AG09309 (cell line): ENCODE measurements around the gene EFCAB8.

Experiments
- DNase-seq: peaks from one replicate; pipeline ENCODE4 v3.0.0-alpha.2; 2010; ENCODE audit warnings: low read depth
- H3K4me3 ChIP-seq: 2 replicates; pipeline ENCODE4 v1.5.1; 2011; ENCODE audit warnings: mild to moderate bottlenecking, low read depth, low read length, moderate library complexity; ENCODE audit not compliant: control insufficient read depth
- TF ChIP-seq, protein P1 (sequence below): IDR thresholded peaks from 2 replicates; pipeline ENCODE4 v1.5.1; 2011; ENCODE audit warnings: mild to moderate bottlenecking, low read depth, low read length, inconsistent platforms; ENCODE audit not compliant: insufficient read depth, control insufficient read depth; ENCODE audit errors: missing control alignments

The EFCAB8 gene

DNA sequence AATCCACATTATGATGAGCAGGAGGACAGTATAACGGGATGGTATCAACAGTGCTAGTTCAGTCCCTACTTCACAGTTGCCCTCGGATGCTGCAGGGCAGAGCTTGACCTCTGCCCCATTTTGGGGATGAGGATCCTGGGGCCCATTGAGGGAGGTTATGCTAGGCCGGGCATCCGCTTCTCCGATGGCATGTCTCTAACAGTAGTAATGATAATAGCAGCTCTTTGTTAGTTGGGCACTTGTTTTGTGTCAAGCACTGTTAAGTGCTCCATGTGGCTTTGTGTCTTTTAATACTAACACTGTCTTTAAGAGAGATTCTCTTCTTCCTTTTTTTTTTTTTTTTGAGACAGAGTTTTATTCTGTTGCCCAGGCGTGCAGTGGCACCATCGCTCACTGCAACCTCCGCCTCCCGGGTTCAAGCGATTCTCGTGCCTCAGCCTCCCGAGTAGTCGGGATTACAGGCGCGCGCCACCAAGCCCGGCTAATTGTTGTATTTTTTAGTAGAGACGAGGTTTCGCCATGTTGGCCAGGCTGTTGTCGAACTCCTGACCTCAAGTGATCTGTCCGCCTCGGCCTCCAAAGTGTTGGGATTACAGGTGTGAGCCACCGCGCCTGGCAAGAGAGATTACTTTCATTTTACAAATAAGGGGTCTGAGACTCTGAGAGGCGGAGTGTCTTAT lies 37.9 kb upstream of the EFCAB8 start:
- peak overlapping the region; percentile 94 for H3K4me3 ChIP-seq
- TF ChIP-seq, protein P1, sequence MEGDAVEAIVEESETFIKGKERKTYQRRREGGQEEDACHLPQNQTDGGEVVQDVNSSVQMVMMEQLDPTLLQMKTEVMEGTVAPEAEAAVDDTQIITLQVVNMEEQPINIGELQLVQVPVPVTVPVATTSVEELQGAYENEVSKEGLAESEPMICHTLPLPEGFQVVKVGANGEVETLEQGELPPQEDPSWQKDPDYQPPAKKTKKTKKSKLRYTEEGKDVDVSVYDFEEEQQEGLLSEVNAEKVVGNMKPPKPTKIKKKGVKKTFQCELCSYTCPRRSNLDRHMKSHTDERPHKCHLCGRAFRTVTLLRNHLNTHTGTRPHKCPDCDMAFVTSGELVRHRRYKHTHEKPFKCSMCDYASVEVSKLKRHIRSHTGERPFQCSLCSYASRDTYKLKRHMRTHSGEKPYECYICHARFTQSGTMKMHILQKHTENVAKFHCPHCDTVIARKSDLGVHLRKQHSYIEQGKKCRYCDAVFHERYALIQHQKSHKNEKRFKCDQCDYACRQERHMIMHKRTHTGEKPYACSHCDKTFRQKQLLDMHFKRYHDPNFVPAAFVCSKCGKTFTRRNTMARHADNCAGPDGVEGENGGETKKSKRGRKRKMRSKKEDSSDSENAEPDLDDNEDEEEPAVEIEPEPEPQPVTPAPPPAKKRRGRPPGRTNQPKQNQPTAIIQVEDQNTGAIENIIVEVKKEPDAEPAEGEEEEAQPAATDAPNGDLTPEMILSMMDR = no peak
- no peak for DNase-seq

DNA sequence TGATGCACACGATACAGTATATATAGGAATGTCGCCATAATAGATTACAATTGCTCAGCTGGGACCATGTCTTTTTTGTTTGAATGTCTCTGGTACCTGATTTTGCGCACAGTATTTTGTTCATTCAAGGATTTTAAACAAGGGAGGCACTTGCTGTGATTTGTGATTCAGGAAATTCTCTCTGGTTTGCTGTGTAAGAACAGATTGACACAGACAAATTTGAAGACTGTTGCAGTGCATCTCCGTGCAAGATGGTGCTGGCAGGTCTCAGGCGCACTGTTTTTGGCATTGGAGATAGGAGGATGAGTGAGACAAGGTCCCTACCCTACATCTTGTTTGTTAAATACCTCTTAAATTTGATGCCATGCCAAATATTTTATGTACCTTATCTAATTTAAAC lies 36.5 kb upstream of the EFCAB8 start:
- no peak overlapping the region for H3K4me3 ChIP-seq
- TF ChIP-seq, protein P1 = no peak
- DNase-seq = no peak

DNA sequence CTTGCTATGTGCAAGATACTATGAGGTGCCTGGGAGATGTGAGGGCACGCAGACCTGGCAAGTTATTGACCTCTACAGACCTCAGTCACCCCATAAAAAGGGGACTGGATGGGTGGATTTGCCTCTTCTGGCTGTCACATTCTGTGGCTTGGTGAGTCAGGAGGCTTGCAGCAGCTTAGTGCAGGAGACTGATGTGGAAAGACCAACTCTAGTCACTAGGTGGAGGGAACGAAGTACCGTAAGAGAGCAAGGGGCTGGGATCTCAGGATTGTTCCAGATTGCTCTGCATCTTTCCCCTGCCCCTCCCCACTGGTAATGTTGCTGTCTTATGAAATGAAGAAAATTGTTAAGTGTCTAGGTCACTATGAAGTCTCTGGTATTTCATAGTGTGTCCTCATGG lies 35.6 kb upstream of the EFCAB8 start:
- DNase-seq = peak; percentile 62
- H3K4me3 ChIP-seq = no peak overlapping the region
- TF ChIP-seq, protein P1 = peak; percentile 31

DNA sequence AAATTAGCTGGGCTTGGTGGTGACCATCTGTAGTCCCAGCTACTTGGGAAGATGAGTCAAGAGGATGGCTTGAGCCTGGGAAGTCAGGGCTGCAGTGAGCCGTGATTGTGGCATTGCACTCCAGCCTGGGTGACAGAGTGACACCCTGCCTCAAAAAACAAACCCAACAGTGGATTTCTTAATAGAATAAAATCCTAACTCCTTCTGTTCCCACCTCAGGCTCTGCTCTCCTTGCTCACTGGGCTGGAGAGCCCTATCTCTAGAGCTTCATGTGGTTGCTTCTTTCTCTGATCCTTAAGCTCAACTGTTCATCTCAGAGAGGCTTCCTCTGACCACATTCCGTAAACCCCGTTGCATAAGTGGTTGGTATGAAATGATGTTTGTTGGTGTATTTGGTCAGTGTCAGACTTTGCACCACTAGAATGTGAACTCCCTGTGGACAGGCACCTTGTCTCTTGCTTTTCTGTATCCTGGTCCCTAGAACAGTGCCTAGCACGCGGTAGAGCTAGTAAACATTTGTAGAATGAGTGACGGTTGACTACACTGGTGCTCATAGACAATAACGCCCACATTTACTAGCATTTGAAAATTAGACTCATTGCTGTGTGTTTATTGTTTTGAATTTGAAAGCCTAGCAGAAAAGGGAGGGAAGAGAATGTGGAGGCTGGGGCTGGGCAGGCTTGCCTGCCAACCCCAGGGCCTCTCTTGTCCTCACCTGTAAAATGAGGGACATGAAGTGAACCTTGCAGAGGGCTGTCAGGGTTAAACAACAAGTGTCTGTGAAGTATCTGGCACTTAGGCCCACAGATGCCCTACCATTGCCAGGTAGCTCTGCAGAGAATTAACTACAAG lies 34.8 kb upstream of the EFCAB8 start:
- TF ChIP-seq, protein P1 = no peak
- DNase-seq = no peak
- no peak overlapping the region for H3K4me3 ChIP-seq

DNA sequence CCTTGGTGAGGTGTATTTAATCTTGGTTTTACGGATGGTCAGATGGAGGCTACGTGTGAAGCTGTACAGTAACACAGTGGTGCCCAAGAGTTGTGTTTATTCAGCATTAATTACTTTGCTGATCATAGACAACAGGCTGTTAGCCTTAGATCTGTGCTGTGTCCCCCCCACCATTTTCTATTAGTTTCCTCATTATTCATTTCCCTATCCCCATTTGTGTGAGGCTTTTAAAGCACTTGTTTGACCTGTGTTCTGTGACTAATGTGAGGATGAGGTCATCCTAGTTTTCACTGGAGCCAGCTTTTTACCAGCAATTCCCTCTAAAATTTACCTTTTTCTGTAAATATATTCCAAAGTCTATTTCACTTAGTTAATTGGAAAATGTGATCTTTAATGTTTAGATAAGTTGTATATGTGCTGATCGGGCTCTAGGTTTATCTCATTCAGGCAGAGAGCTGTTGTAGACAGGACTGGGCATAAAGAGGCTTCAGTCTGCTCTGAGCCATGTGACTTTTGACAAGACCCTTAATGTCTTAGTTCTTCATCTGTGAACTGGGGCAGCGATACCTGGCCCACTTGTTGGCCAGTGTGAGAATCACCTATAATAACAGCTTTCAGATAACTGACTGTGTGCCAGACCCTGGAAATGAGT lies 30.6 kb upstream of the EFCAB8 start:
- DNase-seq = no peak
- H3K4me3 ChIP-seq = no peak overlapping the region
- TF ChIP-seq, protein P1 = no peak

DNA sequence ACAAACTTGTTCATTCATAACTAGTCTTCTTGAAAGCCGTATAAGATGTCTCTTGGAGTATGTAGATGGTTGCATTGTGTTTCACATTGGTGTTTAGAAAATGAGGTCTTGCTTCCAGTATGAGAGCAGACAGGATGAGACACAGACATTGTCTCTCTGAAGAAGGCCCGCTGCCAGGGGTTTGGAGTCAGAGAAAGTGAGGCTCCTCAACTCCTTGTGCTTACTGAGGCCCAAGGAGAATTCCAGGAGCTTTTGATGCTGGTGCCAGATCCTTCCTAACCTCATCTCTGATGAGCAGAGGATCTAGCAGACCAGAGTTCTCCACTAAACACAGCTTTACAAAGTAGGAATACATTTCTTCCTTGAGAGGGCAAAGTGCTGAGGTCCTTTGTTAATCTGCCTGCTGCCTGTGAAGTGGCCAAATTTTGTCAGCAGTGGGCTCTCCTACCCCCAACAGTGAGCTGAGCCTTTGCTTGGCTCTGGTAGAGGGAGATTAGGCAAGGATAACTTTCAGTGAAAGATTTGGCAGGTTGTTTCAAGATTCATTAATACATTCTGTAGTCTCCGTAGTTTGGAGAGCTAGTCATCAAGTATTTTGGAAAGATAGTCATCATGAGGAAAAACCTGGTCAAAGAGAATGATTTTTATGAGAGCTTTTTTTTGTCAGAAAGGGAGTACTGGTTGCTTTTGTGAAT lies 29.3 kb upstream of the EFCAB8 start:
- no peak overlapping the region for H3K4me3 ChIP-seq
- no peak for DNase-seq
- TF ChIP-seq, protein P1 = no peak
